Measurements from ENCODE around the gene FANCC. TPM values are rescaled to one million over a fixed set of nuclear protein-coding genes. Genes with fewer than 3 reads are reported as not detected.

Gene FANCC
- total RNA-seq, 2 donors from 2014 or later: 17.6 to 23.5 TPM

- TF ChIP-seq CTCF (conservative IDR thresholded peaks at IDR 0.05): no peak
- no peak overlapping the region for H3K27ac Mint-ChIP-seq
- 90 to 96% methylated on average over 4 to 5 of the region's 5 CpGs for WGBS, 2 experiments (ENCODE audit: insufficient coverage in 1 of 2, insufficient read length in 1 of 2)
Measured at GRCh38 chr9:95193480-95193879, 124.0 kb downstream of the FANCC start.

GRCh38 chr9:95193067-95193466, 124.4 kb downstream of the FANCC start:
- Histone ChIP-seq H3K27ac (ENCODE audit: low read depth, low read length) (no peak overlapping the region), H3K4me3 (ENCODE audit: low read length) (no peak overlapping the region), H3K4me1 (ENCODE audit: control insufficient read depth, insufficient read depth, low read length) (no peaks in the 10 kb centered on the region), H3K27me3 (ENCODE audit: control insufficient read depth, insufficient read depth, low read length, poor library complexity, severe bottlenecking) (no peaks in the 10 kb centered on the region), H3K36me3 (ENCODE audit: control insufficient read depth, insufficient read depth, low read length) (no peaks in the 10 kb centered on the region), H3K9ac (ENCODE audit: extremely low read depth, low read length, poor library complexity, severe bottlenecking) (no peak overlapping the region), H3K9me3 (ENCODE audit: control insufficient read depth, low read length) (no peaks in the 10 kb centered on the region)
- Mint-ChIP-seq H3K4me1 (peaks cover 14% of the 10 kb centered on the region), H3K4me3 (no peak overlapping the region), H3K9me3 (no peaks in the 10 kb centered on the region), H3K27me3 (ENCODE audit: insufficient read depth) (no peaks in the 10 kb centered on the region), H3K27ac (no peak overlapping the region), H3K36me3 (ENCODE audit: low read depth) (peaks cover 2% of the 10 kb centered on the region)
- DNase-seq: peak; percentile 68
- WGBS, 2 experiments (ENCODE audit: insufficient coverage in 1 of 2, insufficient read length in 1 of 2): 88 to 93% methylated on average over 8 of the region's 8 CpGs
- peak; percentile 74 for TF ChIP-seq CTCF (conservative IDR thresholded peaks at IDR 0.05)

More at GRCh38 chr9:95193480-95193879, 124.0 kb downstream of the FANCC start:
- H3K36me3 Mint-ChIP-seq (ENCODE audit: low read depth): peaks cover 2% of the 10 kb centered on the region
- H3K4me1 ChIP-seq (ENCODE audit: control insufficient read depth, insufficient read depth, low read length): no peaks in the 10 kb centered on the region
- no peaks in the 10 kb centered on the region for H3K9me3 Mint-ChIP-seq
- no peak overlapping the region for H3K4me3 ChIP-seq (ENCODE audit: low read length)
- H3K36me3 ChIP-seq (ENCODE audit: control insufficient read depth, insufficient read depth, low read length): no peaks in the 10 kb centered on the region
- no peaks in the 10 kb centered on the region for H3K27me3 Mint-ChIP-seq (ENCODE audit: insufficient read depth)
- peaks cover 14% of the 10 kb centered on the region for H3K4me1 Mint-ChIP-seq
- DNase-seq: no peak
- no peak overlapping the region for H3K27ac ChIP-seq (ENCODE audit: low read depth, low read length)
- no peak overlapping the region for H3K4me3 Mint-ChIP-seq
- no peak overlapping the region for H3K9ac ChIP-seq (ENCODE audit: extremely low read depth, low read length, poor library complexity, severe bottlenecking)
- no peaks in the 10 kb centered on the region for H3K27me3 ChIP-seq (ENCODE audit: control insufficient read depth, insufficient read depth, low read length, poor library complexity, severe bottlenecking)
- no peaks in the 10 kb centered on the region for H3K9me3 ChIP-seq (ENCODE audit: control insufficient read depth, low read length)

- no peaks in the 10 kb centered on the region for H3K27me3 ChIP-seq (ENCODE audit: control insufficient read depth, insufficient read depth, low read length, poor library complexity, severe bottlenecking)
- Mint-ChIP-seq H3K4me3 (no peak overlapping the region), H3K9me3 (no peaks in the 10 kb centered on the region), H3K27me3 (ENCODE audit: insufficient read depth) (no peaks in the 10 kb centered on the region), H3K36me3 (ENCODE audit: low read depth) (peaks cover 2% of the 10 kb centered on the region), H3K27ac (no peak overlapping the region), H3K4me1 (peaks cover 14% of the 10 kb centered on the region)
- no peak for TF ChIP-seq CTCF (conservative IDR thresholded peaks at IDR 0.05)
- 97 to 100% methylated on average over 1 of the region's 1 CpG for WGBS, 2 experiments (ENCODE audit: insufficient coverage in 1 of 2, insufficient read length in 1 of 2)
- no peaks in the 10 kb centered on the region for H3K9me3 ChIP-seq (ENCODE audit: control insufficient read depth, low read length)
- H3K27ac ChIP-seq (ENCODE audit: low read depth, low read length): no peak overlapping the region
- H3K9ac ChIP-seq (ENCODE audit: extremely low read depth, low read length, poor library complexity, severe bottlenecking): no peak overlapping the region
- H3K4me1 ChIP-seq (ENCODE audit: control insufficient read depth, insufficient read depth, low read length): no peaks in the 10 kb centered on the region
- H3K36me3 ChIP-seq (ENCODE audit: control insufficient read depth, insufficient read depth, low read length): no peaks in the 10 kb centered on the region
- DNase-seq: no peak
- no peak overlapping the region for H3K4me3 ChIP-seq (ENCODE audit: low read length)
Measured at GRCh38 chr9:95192631-95193030, 124.9 kb downstream of the FANCC start.
